Activated gamma-delta T cell (primary cell): ENCODE data around the gene IRF8.
"Not testable (repeated sequence)": the region's sequence is repeated elsewhere in the genome, so short reads cannot be mapped to it uniquely, and the experiment has no call there.

Experiments
- DNase-seq: peaks from one replicate; lab custom pipeline; 2025; lab: John Stamatoyannopoulos, UW

The IRF8 gene

GRCh38 chr16:85892760-85893159 lies 6.2 kb upstream of the IRF8 start:
- DNase-seq = no peak

GRCh38 chr16:85894266-85894665 lies 4.7 kb upstream of the IRF8 start:
- DNase-seq = no peak

- no peak for DNase-seq
Measured at GRCh38 chr16:85897382-85897781, 1.6 kb upstream of the IRF8 start.

GRCh38 chr16:85899444-85899843 lies 482 bp downstream of the IRF8 start:
- no peak for DNase-seq

- DNase-seq = no peak
Measured at GRCh38 chr16:85900027-85900792, 1.2 kb downstream of the IRF8 start.

- no peak for DNase-seq
Measured at GRCh38 chr16:85901110-85901509, 2.1 kb downstream of the IRF8 start.

GRCh38 chr16:85901773-85902365 lies 2.9 kb downstream of the IRF8 start:
- DNase-seq = no peak

GRCh38 chr16:85902366-85903155 lies 3.6 kb downstream of the IRF8 start:
- no peak for DNase-seq

GRCh38 chr16:85903559-85903958 lies 4.6 kb downstream of the IRF8 start:
- DNase-seq = no peak

GRCh38 chr16:85905110-85906095 lies 6.4 kb downstream of the IRF8 start:
- DNase-seq = no peak

GRCh38 chr16:85906349-85906748 lies 7.4 kb downstream of the IRF8 start:
- no peak for DNase-seq

- DNase-seq = not testable (repeated sequence)
Measured at GRCh38 chr16:85907231-85907630, 8.3 kb downstream of the IRF8 start.

GRCh38 chr16:85908444-85908843 lies 9.5 kb downstream of the IRF8 start:
- no peak for DNase-seq

GRCh38 chr16:85908889-85909589 lies 10.1 kb downstream of the IRF8 start:
- DNase-seq = no peak

GRCh38 chr16:85909932-85910853 lies 11.2 kb downstream of the IRF8 start:
- no peak for DNase-seq

- DNase-seq = no peak
Measured at GRCh38 chr16:85910854-85911247, 11.9 kb downstream of the IRF8 start.

GRCh38 chr16:85911251-85911930 lies 12.4 kb downstream of the IRF8 start:
- no peak for DNase-seq

GRCh38 chr16:85912211-85912974 lies 13.4 kb downstream of the IRF8 start:
- DNase-seq = no peak
